Endothelial cell of umbilical vein (primary cell): Measurements from ENCODE around the gene CALD1. TPM values are rescaled to one million over a fixed set of nuclear protein-coding genes. Genes with fewer than 3 reads are reported as not detected.

Source experiments
- BruUV-seq: library from RNA; stranded (reverse); fragments of 400-500 nt; replicated peaks from 2 replicates; lab custom pipeline; 2021; lab: Mats Ljungman, UMichigan
- CTCF ChIA-PET: fragments of 300-600, 350-600 bp; sonication (Branson Sonifier 250); formaldehyde crosslinking; loops from one replicate; lab custom pipeline; 2021; ENCODE audit warnings: antibody characterized with exemption, inconsistent platforms; lab: Charles Lee
- POLR2A ChIA-PET: fragments of 300-600, 350-600 bp; sonication (Branson Sonifier 250); formaldehyde crosslinking; loops from one replicate; lab custom pipeline; 2021; ENCODE audit warnings: antibody characterized with exemption, inconsistent platforms; lab: Charles Lee
- DNase-seq: peaks from one replicate; pipeline ENCODE4 v3.0.0-alpha.2; 2011; ENCODE audit warnings: low read depth, low spot score
- FAIRE-seq: peaks from 2 replicates; lab custom pipeline; 2011; peaks lifted over from hg19 to GRCh38; lab: Jason Lieb, UNC
- H2AFZ ChIP-seq: 2 replicates; pipeline ENCODE4 v1.6.0; 2012; ENCODE audit warnings: low read depth, low read length, control low read depth, inconsistent platforms
- H3K27ac ChIP-seq: 2 replicates; pipeline ENCODE4 v1.5.1; 2011; ENCODE audit warnings: low read depth, mild to moderate bottlenecking, control low read depth, low read length, moderate library complexity; ENCODE audit not compliant: insufficient read depth
- H3K27me3 ChIP-seq, 2 experiments: 2 replicates each; pipeline versions ENCODE4 v1.6.0 to v1.6.1; 2011; ENCODE audit warnings: low read length in 2 of 2, mixed read lengths in 1 of 2; ENCODE audit not compliant: control insufficient read depth in 2 of 2, insufficient read depth in 2 of 2
- H3K36me3 ChIP-seq, 2 experiments: 2 replicates in 1 of 2; 3 replicates in 1 of 2; pipeline ENCODE4 v1.5.1; 2011; ENCODE audit warnings: low read length in 2 of 2, mild to moderate bottlenecking in 1 of 2, moderate library complexity in 1 of 2; ENCODE audit not compliant: control insufficient read depth in 2 of 2, insufficient read depth in 2 of 2; ENCODE audit errors: extremely low read depth in 1 of 2
- H3K4me1 ChIP-seq: 3 replicates; pipeline ENCODE4 v1.5.1; 2011; ENCODE audit warnings: mild to moderate bottlenecking, low read length; ENCODE audit not compliant: control insufficient read depth, insufficient read depth; ENCODE audit errors: extremely low read depth
- H3K4me2 ChIP-seq: 2 replicates; pipeline ENCODE4 v1.6.1; 2011; ENCODE audit warnings: low read length, control low read depth, mixed read lengths; ENCODE audit not compliant: insufficient read depth
- H3K4me3 ChIP-seq, 3 experiments: fragments of 200-600 bp in 1 of 3; sonication (generic), shearing (Covaris generic) in 1 of 3; replicated peaks in 1 of 3; 2 replicates each; pipeline ENCODE4 v1.5.1; 2011 to 2016; ENCODE audit warnings: control low read depth in 3 of 3, low read length in 3 of 3, mild to moderate bottlenecking in 2 of 3, inconsistent platforms in 1 of 3, low read depth in 1 of 3, moderate library complexity in 1 of 3; ENCODE audit not compliant: insufficient read depth in 1 of 3
- H3K79me2 ChIP-seq: 2 replicates; pipeline ENCODE4 v1.6.0; 2012; ENCODE audit warnings: low read length, inconsistent platforms; ENCODE audit not compliant: control insufficient read depth, insufficient read depth
- H3K9ac ChIP-seq: replicated peaks from 2 replicates; pipeline ENCODE3; 2011; ENCODE audit warnings: low read length, control low read depth; ENCODE audit not compliant: insufficient read depth; ENCODE audit errors: extremely low read depth
- H3K9me1 ChIP-seq: replicated peaks from 3 replicates; pipeline ENCODE4 v1.6.0; 2011; ENCODE audit warnings: mild to moderate bottlenecking, low read length; ENCODE audit not compliant: control insufficient read depth, insufficient read depth; ENCODE audit errors: extremely low read depth
- H3K9me3 ChIP-seq: replicated peaks from 2 replicates; pipeline ENCODE4 v1.5.1; 2012; ENCODE audit warnings: low read length, inconsistent platforms; ENCODE audit not compliant: control insufficient read depth, insufficient read depth
- H4K20me1 ChIP-seq: replicated peaks from 2 replicates; pipeline ENCODE3; 2011; ENCODE audit warnings: mild to moderate bottlenecking, low read length; ENCODE audit not compliant: control insufficient read depth, insufficient read depth; ENCODE audit errors: extremely low read depth
- CTCF ChIP-seq, 2 donors: IDR thresholded peaks; 1 replicate in 1 of 2; 2 replicates in 1 of 2; pipeline ENCODE4 v1.5.1; 2011; ENCODE audit warnings: low read length in 2 of 2, mild to moderate bottlenecking in 2 of 2, moderate library complexity in 2 of 2, control low read depth in 1 of 2, inconsistent platforms in 1 of 2, low read depth in 1 of 2; ENCODE audit not compliant: insufficient read depth in 1 of 2; ENCODE audit errors: extremely low read depth in 1 of 2
- EZH2 ChIP-seq: IDR thresholded peaks from 2 replicates; pipeline ENCODE4 v1.6.1; 2012; ENCODE audit warnings: borderline replicate concordance, low read depth, mild to moderate bottlenecking, moderate library complexity, low read length, inconsistent platforms; ENCODE audit not compliant: severe bottlenecking
- FOS ChIP-seq: IDR thresholded peaks from 2 replicates; pipeline ENCODE4 v1.6.1; 2011; ENCODE audit warnings: mild to moderate bottlenecking, low read length, moderate library complexity, borderline replicate concordance; ENCODE audit not compliant: insufficient read depth
- GATA2 ChIP-seq: IDR thresholded peaks from 2 replicates; pipeline ENCODE4 v1.7.0; 2011; ENCODE audit warnings: low read depth, mild to moderate bottlenecking, moderate library complexity, mixed read lengths, low read length; ENCODE audit not compliant: insufficient read length, insufficient read depth
- JUN ChIP-seq: IDR thresholded peaks from 2 replicates; pipeline ENCODE4 v1.6.1; 2011; ENCODE audit warnings: borderline replicate concordance, low read depth; ENCODE audit not compliant: insufficient read length, insufficient read depth
- MAX ChIP-seq: IDR thresholded peaks from 2 replicates; pipeline ENCODE4 v1.6.1; 2011; ENCODE audit not compliant: insufficient read depth, insufficient read length
- MYC ChIP-seq: IDR thresholded peaks from one replicate; pipeline ENCODE4 v1.6.1; 2011; ENCODE audit warnings: mild to moderate bottlenecking, low read depth, low read length
- POLR2A ChIP-seq: IDR thresholded peaks from 2 replicates; pipeline ENCODE4 v1.6.1; 2012; ENCODE audit warnings: low read depth, mild to moderate bottlenecking, control low read depth, low read length
- POLR2AphosphoS5 ChIP-seq: IDR thresholded peaks from 2 replicates; pipeline ENCODE4 v1.6.1; 2012; ENCODE audit warnings: low read depth, mild to moderate bottlenecking, control low read depth, low read length, moderate library complexity; ENCODE audit not compliant: insufficient read depth
- dilution Hi-C: fragments of 300-500 bp; cut with MboI; formaldehyde crosslinking; loops from one replicate; pipeline ENCODE4 v1.15.0; 2019; ENCODE audit warnings: low sequenced_read_pairs; ENCODE audit not compliant: extremely low pct_ligation_motif_present
- intact Hi-C: fragments of 100-400 bp; cut with micrococcal nuclease; formaldehyde crosslinking; loops from one replicate; pipeline ENCODE4 v1.10.0; 2022
- polyA plus RNA-seq, 4 experiments: library from polyadenylated mRNA; depleted of rRNA in 3 of 4; stranded (reverse) in 3 of 4; unstranded in 1 of 4; fragments of >200 nt; gene quantifications; 2 replicates each; pipeline versions ENCODE4 v1.2.1 to v1.2.3, GENCODE V29; 2011 to 2012; ENCODE audit warnings: missing spikeins in 1 of 4
- total RNA-seq: library from RNA; stranded (reverse); gene quantifications from 2 replicates; pipeline ENCODE4 v1.2.3, GENCODE V29; 2021

Gene CALD1
- total and polyA plus RNA-seq, 2 donors (not counting 3 experiments of a cell fraction or from before 2014, with no cell fraction given), result 136 to 307 TPM

- Histone ChIP-seq H3K9me3 (no peaks in the 10 kb centered on the region), H3K9ac (no peak overlapping the region), H3K79me2 (peaks cover 27% of the 10 kb centered on the region), H3K4me2 (no peak overlapping the region), H2AFZ (no peak overlapping the region), H3K36me3 (peaks cover 0 to 13% of the 10 kb centered on the region in 2 experiments), H3K4me1 (no peaks in the 10 kb centered on the region), H3K27ac (no peak overlapping the region), H3K4me3 (no peak overlapping the region), H3K9me1 (no peaks in the 10 kb centered on the region), H4K20me1 (peaks cover 3% of the 10 kb centered on the region), H3K27me3 (no peaks in the 10 kb centered on the region)
- dilution Hi-C loops (no loop called here), intact Hi-C loops (no loop called here)
- TF ChIP-seq EZH2 (no peak), POLR2A (no peak), POLR2AphosphoS5 (no peak), GATA2 (no peak), MYC (no peak), CTCF (IDR thresholded peaks at IDR 0.05; ENCODE audit: extremely low read depth in 1 of 2, insufficient read depth in 1 of 2, low read depth in 1 of 2, low read length in 2 of 2) (no peak), FOS (no peak), MAX (no peak), JUN (no peak)
- CTCF ChIA-PET, result interaction anchor here (1.5 kb wide), 1 partner anchor 31 kb away, joined by 3 read pairs; no protein-coding TSS in a partner anchor
- POLR2A ChIA-PET, result no interaction called here
- FAIRE-seq (no peak), DNase-seq (no peak)
- no TSS peak for BruUV-seq
Measured at GRCh38 chr7:134907639-134908038, 128.2 kb downstream of the CALD1 start.
